Urothelium cell line (cell line): ENCODE measurements around the gene GUK1.
"Not testable (repeated sequence)": the region's sequence is repeated elsewhere in the genome, so short reads cannot be mapped to it uniquely, and the experiment has no call there.

Experiments used
- DNase-seq: peaks from one replicate; pipeline ENCODE4 v3.0.0; 2011; ENCODE audit warnings: low spot score, mixed read lengths
- FAIRE-seq: peaks from 2 replicates; lab custom pipeline; 2011; peaks lifted over from hg19 to GRCh38; lab: Jason Lieb, UNC

Gene GUK1

DNA sequence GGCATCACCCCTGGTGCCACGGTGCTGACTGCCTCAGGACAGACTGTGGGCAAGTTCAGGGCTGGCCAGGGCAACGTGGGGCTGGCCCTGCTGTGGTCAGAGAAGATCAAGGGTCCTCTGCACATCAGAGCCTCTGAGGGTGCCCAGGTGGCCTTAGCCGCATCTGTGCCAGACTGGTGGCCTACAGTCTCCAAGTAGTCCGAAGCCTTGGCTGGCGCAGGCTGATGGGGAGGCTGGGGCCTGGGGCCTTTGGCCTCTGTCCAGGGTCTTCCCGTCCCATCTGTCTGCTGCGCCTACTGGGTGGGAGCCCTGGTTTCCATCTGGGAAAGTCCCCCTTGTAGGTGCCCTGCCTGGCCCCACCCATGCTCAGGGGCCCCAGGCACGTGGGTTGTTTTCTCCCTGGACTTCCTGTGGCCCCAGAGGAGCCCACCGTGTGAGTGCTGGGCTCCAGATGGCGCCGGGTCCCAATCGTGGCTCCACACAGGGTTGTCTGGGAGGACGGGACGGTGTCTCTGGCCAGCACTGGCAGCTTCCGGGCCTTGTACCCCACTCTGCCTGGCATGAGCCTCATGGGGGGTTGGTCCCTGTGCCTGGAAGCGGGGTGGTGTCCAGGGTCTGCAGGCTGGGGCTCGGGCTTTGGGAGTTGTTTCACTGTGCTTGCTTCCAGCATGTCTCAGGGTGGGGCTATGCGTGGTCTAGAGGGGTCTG lies 35.4 kb downstream of the GUK1 start:
- FAIRE-seq (no peak), DNase-seq (no peak)

- FAIRE-seq (no peak), DNase-seq (no peak)
Observed at GRCh38 chr1:228176024-228176395, 35.9 kb downstream of the GUK1 start.

DNA sequence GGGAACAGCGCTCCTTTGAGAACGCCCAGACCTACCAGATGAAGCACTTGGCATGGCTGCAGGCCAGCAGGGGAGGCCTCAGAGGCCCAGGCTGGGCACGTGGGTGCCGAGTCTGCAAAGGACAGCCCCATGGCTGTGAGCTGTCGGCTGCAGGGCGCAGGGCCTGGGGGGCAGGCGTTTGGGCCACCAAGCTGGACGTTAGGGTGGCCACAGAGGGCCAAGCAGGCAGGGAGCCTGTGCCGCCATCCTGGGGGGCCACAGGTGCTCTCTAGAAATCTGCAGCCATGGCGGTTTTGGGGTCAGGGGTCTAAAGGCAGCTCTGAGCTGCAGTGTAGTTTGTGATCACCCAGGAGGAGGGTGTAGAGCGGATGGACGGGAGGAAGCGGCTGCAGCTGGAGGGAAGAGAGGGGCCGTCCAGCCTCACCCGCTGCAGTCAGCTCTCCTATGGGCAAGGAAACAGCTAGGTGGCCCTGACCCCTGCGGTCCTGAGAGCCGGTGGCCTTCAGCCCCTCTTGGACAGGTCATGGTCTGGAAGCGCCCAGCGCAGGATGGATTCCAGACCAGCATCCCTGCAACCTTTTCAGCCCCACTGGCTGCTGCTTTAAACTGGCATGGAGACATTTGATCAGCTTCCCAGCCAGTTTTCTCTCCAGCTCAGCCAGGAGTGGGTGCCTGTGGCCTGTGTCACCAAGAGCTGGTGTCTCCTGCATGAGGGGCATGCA lies 36.5 kb downstream of the GUK1 start:
- DNase-seq, result no peak
- FAIRE-seq, result no peak

GRCh38 chr1:228177183-228177475 lies 37.0 kb downstream of the GUK1 start:
- DNase-seq (no peak), FAIRE-seq (no peak)

DNA sequence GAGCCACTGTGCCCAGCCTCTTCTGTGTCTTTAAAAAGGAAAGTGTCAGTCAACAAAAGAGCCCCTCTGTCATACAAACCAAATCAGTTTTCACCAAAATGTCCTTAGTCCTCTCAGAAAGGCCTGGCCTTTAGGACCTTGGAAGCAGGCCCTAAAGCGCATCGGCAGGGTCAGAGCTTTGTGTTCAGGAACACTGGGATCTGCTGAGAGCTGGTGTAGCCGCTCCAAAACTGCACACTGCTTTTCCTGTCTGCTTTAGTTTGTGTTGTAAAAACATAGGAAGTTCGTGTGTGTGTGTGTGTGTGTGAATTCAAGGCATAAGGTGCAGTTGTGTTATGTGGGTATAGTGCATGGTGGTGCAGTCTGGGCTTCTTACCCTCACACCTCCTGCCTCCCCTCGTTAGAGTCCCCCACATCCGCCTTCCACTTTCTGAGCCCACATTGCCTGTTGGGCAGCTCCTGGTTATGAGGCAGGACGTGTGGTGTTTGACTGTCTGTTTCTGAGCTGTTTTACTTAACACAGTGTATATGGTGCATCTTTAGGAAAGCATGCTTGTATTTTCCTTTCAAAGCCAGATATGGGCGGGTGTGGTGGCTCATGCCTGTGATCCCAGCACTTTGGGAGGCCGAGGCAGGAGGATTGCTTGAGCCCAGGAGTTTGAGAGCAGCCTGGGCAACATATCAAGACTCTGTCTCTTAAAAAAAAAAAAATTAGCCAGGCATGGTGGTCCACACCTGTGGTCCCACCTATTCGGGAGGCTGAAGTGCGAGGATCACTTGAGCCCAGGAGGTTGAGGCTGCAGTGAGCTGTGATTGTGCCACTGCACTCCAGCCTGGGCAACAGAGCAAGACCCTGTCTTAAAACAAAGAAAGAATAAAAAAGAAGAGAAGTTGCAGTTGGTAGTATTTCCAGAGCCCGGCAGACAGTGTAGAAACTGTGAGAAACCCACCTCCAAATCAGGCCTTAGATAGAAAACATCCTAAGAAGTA lies 37.9 kb downstream of the GUK1 start:
- FAIRE-seq (no peak), DNase-seq (no peak)

- FAIRE-seq, result no peak
Observed at GRCh38 chr1:228178737-228179684, 38.9 kb downstream of the GUK1 start.

DNA sequence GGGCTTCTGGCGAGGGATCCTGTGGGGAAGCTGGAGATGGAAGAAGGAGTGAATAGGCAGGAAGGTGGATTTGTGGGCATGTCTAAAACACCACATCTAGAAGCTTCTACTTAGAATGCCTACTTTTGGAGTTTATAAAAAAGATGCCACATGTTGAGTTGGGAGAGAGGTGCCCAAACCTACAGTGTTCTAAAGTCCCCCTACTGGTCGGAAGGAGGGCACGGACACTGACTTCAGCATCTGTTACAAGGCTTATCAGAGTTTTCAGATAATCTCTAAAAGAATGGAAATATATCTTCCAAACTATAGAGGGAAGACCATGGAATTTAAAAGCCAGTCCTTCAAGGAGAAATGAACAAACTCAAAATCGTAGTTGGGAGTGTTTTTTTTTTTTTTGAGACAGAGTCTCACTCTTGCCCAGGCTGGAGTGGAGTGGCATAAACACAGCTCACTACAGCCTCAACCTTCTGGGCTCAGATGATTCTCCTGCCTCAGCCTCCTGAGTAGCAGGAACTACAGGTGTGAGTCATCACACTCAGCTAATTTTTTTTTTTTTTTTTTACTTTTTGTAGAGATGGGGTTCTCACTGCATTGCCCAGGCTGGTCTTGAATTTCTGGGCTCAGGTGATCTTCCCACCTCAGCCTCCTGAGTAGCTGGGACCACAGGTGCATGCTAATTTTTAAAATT lies 40.3 kb downstream of the GUK1 start:
- DNase-seq (no peak), FAIRE-seq (no peak)

More at GRCh38 chr1:228178737-228179684, 38.9 kb downstream of the GUK1 start:
- DNase-seq, result no peak

DNA sequence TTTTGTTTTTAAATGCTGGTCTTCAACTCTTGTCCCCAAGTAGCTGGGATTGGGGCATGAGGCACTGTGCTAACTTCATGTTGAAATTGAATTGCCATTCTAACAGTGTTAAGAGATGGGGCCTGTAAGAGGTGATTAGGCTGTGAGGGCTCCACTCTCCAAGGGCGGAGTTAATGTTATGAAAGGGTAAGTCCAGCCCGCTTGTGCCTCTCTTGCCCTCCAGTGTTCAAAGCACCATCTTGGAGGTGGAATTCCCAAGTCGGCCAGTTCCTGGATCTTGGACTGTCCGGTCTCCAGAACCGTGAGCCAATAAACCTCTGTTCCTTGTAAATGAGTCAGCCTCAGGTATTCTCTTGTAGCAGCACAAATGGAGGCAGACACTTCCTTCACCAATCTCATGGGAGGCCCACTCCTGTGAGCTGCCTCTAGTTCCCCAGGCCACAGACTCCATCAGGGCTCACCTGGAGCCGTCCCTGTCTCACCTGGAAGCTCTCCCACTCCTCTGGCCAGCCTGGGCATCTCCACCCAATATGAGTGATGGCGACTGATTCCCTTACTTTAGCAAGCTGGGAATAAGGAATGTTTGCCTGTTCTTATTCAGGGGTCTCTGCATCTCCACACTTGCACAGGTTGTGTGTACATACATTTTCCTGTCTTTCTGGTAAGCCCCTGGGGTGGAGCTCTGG lies 41.0 kb downstream of the GUK1 start:
- FAIRE-seq (no peak), DNase-seq (no peak)

- DNase-seq (no peak), FAIRE-seq (no peak)
Observed at GRCh38 chr1:228181645-228182034, 41.6 kb downstream of the GUK1 start.

DNA sequence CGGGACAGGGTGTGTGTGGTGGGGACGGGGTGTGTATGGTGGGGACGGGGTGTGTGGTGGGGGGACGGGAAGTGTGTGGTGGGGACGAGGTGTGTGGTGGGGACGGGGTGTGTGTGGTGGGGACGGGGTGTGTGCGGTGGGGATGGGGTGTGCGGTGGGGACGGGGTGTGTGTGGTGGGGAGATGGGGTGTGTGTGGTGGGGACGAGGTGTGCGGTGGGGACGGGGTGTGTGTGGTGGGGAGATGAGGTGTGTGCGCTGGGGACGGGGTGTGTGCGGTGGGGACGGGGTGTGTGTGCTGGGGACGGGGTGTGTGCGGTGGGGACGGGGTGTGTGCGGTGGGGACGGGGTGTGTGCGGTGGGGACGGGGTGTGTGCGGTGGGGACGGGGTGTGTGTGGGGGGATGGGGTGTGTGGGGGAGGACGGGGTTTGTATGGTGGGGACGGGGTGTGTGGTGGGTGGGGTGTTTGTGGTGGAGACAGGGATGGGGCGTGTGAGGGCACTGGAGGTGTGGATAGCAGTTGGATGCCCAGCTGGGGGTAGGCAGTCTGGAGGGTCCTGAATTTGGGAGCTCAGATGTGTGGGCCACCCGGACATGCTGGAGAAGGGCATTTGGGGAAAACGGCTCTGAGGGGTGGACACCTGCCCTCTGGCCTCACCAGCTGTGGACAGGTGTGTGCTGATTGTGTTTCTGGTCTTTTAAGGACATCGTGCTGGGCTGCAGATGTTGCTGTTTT lies 42.4 kb downstream of the GUK1 start:
- no peak for FAIRE-seq
- no peak for DNase-seq

DNA sequence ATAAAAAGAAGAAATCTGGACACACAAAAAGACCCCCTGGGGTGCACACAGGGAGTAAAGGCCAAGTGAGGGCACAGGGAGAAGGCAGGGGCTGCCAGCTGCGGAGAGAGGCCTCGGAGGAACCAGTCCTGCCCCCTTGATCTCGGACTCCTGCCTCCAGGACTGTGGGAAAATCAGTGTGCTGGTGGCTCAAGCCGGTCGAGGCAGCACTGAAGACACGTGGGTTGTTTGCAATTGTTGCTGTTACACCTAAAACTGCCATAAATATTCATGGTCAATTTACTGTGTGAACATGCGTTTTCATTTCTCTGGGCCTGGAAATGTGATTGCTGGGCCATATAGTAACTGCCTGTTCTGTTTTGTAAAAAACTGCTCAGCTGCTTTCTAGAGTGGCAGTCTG lies 44.1 kb downstream of the GUK1 start:
- FAIRE-seq, result no peak

GRCh38 chr1:228185641-228185965 lies 45.5 kb downstream of the GUK1 start:
- DNase-seq, result no peak
- no peak for FAIRE-seq

More for the DNA sequence above, 44.1 kb downstream of the GUK1 start:
- no peak for DNase-seq

- not testable (repeated sequence) for FAIRE-seq, DNase-seq
Observed at GRCh38 chr1:228188249-228188648, 48.2 kb downstream of the GUK1 start.

DNA sequence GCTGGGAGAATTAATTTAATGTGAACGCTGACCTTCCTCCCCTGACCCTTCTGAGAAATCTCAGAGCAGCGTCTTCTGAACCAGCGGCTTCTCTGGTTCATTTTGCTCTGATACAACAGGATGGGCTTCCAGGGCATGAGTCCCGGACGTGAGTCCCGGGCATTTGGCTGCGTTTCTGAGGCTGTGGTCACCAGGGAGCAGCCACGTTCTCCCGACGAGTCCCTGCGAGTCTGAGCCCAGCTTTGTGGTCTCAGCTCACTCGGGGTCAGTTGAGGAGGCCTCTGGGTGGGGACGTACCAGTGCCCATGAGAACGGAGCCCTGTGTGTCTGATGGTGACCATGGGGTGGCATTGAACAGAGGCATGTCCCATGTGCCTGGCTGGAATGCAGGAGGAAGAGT lies 50.1 kb downstream of the GUK1 start:
- FAIRE-seq, result no peak
- DNase-seq, result no peak

- no peak for FAIRE-seq
- no peak for DNase-seq
Observed at GRCh38 chr1:228190778-228191177, 50.7 kb downstream of the GUK1 start.

DNA sequence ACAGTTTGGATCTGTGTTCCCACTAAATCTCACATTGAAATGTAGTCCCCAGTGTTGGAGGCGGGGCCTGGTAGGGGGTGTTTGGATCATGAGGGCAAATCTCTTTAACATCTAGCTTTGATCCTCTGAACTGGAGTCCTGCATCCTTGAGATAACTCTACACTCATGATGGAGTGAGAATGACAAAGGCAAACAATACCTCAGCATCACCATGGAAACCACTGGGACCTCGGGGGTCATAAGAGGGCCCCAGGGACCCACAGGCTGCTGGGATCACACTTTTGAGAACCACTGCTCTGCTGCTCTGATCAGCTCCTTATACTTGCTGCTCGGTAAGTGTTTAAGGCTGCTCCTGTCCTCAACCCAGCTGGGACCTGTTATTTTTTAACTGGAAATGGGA lies 54.4 kb downstream of the GUK1 start:
- no peak for DNase-seq
- no peak for FAIRE-seq

- FAIRE-seq, result no peak
- DNase-seq, result no peak
Observed at GRCh38 chr1:228194921-228195812, 55.1 kb downstream of the GUK1 start.
